Neural cell (in vitro differentiated cells): ENCODE results near the gene CALY. TPM values are rescaled to one million over a fixed set of nuclear protein-coding genes. Genes with fewer than 3 reads are reported as not detected.

Experiments used
- H2AFZ ChIP-seq: fragments of 200-600, 300-800 bp; sonication (generic), shearing (Covaris generic); 2 replicates; pipeline ENCODE4 v1.6.0; 2014; ENCODE audit warnings: low read depth, mild to moderate bottlenecking, antibody characterized with exemption, low read length, moderate library complexity
- H3F3A ChIP-seq: fragments of 200-600 bp; shearing (Covaris generic); 2 replicates; pipeline ENCODE4 v1.6.1; 2016; ENCODE audit warnings: mild to moderate bottlenecking, moderate library complexity, mixed read lengths, antibody characterized with exemption, low read length; ENCODE audit not compliant: insufficient read depth, poor library complexity, severe bottlenecking
- H3K27ac ChIP-seq: fragments of 200-600, 300-800 bp; sonication (generic), shearing (Covaris generic); 2 replicates; pipeline ENCODE4 v1.5.1; 2014; ENCODE audit warnings: mild to moderate bottlenecking, low read length, moderate library complexity
- H3K27me3 ChIP-seq: fragments of 300-800, 200-600 bp; sonication (generic), shearing (Covaris generic); 2 replicates; pipeline ENCODE4 v1.6.0; 2014; ENCODE audit warnings: mild to moderate bottlenecking, low read depth, low read length, moderate library complexity; ENCODE audit not compliant: insufficient read depth
- H3K36me3 ChIP-seq: fragments of 300-800, 200-600 bp; sonication (generic), shearing (Covaris generic); 2 replicates; pipeline ENCODE4 v1.5.1; 2014; ENCODE audit warnings: mild to moderate bottlenecking, antibody characterized with exemption, low read length, moderate library complexity; ENCODE audit not compliant: insufficient read depth
- H3K4me2 ChIP-seq: fragments of 300-800, 200-600 bp; sonication (generic), shearing (Covaris generic); 2 replicates; pipeline ENCODE4 v1.6.0; 2014; ENCODE audit warnings: mild to moderate bottlenecking, low read length
- H3K4me3 ChIP-seq: fragments of 300-800, 200-600 bp; sonication (generic), shearing (Covaris generic); 2 replicates; pipeline ENCODE4 v1.5.1; 2014; ENCODE audit warnings: mild to moderate bottlenecking, low read length, moderate library complexity
- H3K79me2 ChIP-seq: fragments of 200-600 bp; shearing (Covaris generic); replicated peaks from 2 replicates; pipeline ENCODE4 v1.6.0; 2014; ENCODE audit warnings: mild to moderate bottlenecking, low read length, moderate library complexity; ENCODE audit not compliant: insufficient read depth
- H3K9ac ChIP-seq: fragments of 300-800, 200-600 bp; sonication (generic), shearing (Covaris generic); 2 replicates; pipeline ENCODE4 v1.6.1; 2016; ENCODE audit warnings: mild to moderate bottlenecking, low read length, mixed read lengths
- H3K9me2 ChIP-seq: fragments of 200-600 bp; shearing (Covaris generic); 2 replicates; pipeline ENCODE4 v1.6.1; 2016; ENCODE audit warnings: mild to moderate bottlenecking, low read length, mixed read lengths; ENCODE audit not compliant: insufficient read depth
- H3K9me3 ChIP-seq: fragments of 200-600, 300-800 bp; sonication (generic), shearing (Covaris generic); 2 replicates; pipeline ENCODE4 v1.6.1; 2016; ENCODE audit warnings: mild to moderate bottlenecking, mixed run types, low read length, moderate library complexity, mixed read lengths
- H4K20me1 ChIP-seq: fragments of 200-600 bp; shearing (Covaris generic); 2 replicates; pipeline ENCODE4 v1.6.1; 2016; ENCODE audit warnings: mild to moderate bottlenecking, mixed run types; ENCODE audit not compliant: insufficient read depth
- CTCF ChIP-seq: fragments of 450-650 bp; IDR thresholded peaks from 2 replicates; pipeline ENCODE4 v1.5.1; 2014; ENCODE audit warnings: antibody characterized with exemption, mild to moderate bottlenecking, moderate library complexity; ENCODE audit not compliant: poor library complexity, severe bottlenecking
- EP300 ChIP-seq: fragments of 450-650 bp; conservative IDR thresholded peaks from 2 replicates; pipeline ENCODE4 v1.6.1; 2014; ENCODE audit warnings: antibody characterized with exemption, mild to moderate bottlenecking, moderate library complexity; ENCODE audit not compliant: poor library complexity, severe bottlenecking
- EZH2 ChIP-seq: fragments of 200-600, 300-800 bp; shearing (Covaris generic), sonication (generic); IDR thresholded peaks from 2 replicates; pipeline ENCODE4 v1.6.1; 2014; ENCODE audit warnings: antibody characterized with exemption, low read length, borderline replicate concordance, mild to moderate bottlenecking; ENCODE audit not compliant: insufficient read depth, poor library complexity, severe bottlenecking
- MXI1 ChIP-seq: fragments of 450-650 bp; conservative IDR thresholded peaks from 2 replicates; pipeline ENCODE4 v1.6.1; 2014; ENCODE audit warnings: antibody characterized with exemption, mild to moderate bottlenecking; ENCODE audit not compliant: poor library complexity, severe bottlenecking
- POLR2AphosphoS5 ChIP-seq: IDR thresholded peaks from 2 replicates; pipeline ENCODE4 v1.6.1; 2012
- RAD21 ChIP-seq: fragments of 450-650 bp; conservative IDR thresholded peaks from 2 replicates; pipeline ENCODE4 v1.6.1; 2014; ENCODE audit warnings: antibody characterized with exemption, mild to moderate bottlenecking, moderate library complexity
- REST ChIP-seq: IDR thresholded peaks from 2 replicates; pipeline ENCODE4 v1.6.1; 2012; ENCODE audit warnings: borderline replicate concordance
- SMC3 ChIP-seq: fragments of 450-650 bp; conservative IDR thresholded peaks from 2 replicates; pipeline ENCODE4 v1.6.1; 2014; ENCODE audit warnings: antibody characterized with exemption, mild to moderate bottlenecking, moderate library complexity; ENCODE audit not compliant: poor library complexity
- TAF1 ChIP-seq: IDR thresholded peaks from 2 replicates; pipeline ENCODE4 v1.6.1; 2012; ENCODE audit warnings: low read depth
- polyA plus RNA-seq: library from polyadenylated mRNA; depleted of rRNA; stranded (reverse); fragments of >200 nt; gene quantifications from 2 replicates; pipeline ENCODE4 v1.2.3, GENCODE V29; 2014

CALY gene
- polyA plus RNA-seq, 1 donor from 2014 or later: 3.7 TPM

- Histone ChIP-seq H3K9ac (no peak overlapping the region), H3K27ac (no peak overlapping the region), H3K79me2 (no peaks in the 10 kb centered on the region), H3K9me3 (no peaks in the 10 kb centered on the region), H3K4me3 (no peak overlapping the region), H4K20me1 (no peaks in the 10 kb centered on the region), H3F3A (no peaks in the 10 kb centered on the region), H3K27me3 (no peaks in the 10 kb centered on the region), H3K4me2 (no peak overlapping the region), H3K36me3 (no peaks in the 10 kb centered on the region), H2AFZ (no peak overlapping the region), H3K9me2 (no peaks in the 10 kb centered on the region)
- TF ChIP-seq RAD21 (no peak), POLR2AphosphoS5 (no peak), SMC3 (no peak), EZH2 (no peak), MXI1 (no peak), CTCF (no peak), TAF1 (no peak), EP300 (no peak), REST (no peak)
Observed at GRCh38 chr10:133285217-133285616, 51.5 kb downstream of the CALY start.

GRCh38 chr10:133283931-133284330 lies 52.8 kb downstream of the CALY start:
- Histone ChIP-seq H3K27me3 (no peaks in the 10 kb centered on the region), H3F3A (no peaks in the 10 kb centered on the region), H3K36me3 (no peaks in the 10 kb centered on the region), H3K4me2 (no peak overlapping the region), H4K20me1 (no peaks in the 10 kb centered on the region), H2AFZ (no peak overlapping the region), H3K4me3 (no peak overlapping the region), H3K9me2 (no peaks in the 10 kb centered on the region), H3K27ac (no peak overlapping the region), H3K9ac (no peak overlapping the region), H3K79me2 (no peaks in the 10 kb centered on the region), H3K9me3 (no peaks in the 10 kb centered on the region)
- no peak for TF ChIP-seq TAF1
- TF ChIP-seq EP300: no peak
- TF ChIP-seq POLR2AphosphoS5: no peak
- no peak for TF ChIP-seq CTCF
- TF ChIP-seq SMC3: no peak
- TF ChIP-seq RAD21: no peak
- no peak for TF ChIP-seq REST
- TF ChIP-seq MXI1: no peak
- TF ChIP-seq EZH2: no peak
